ENCODE data around the gene KCTD8.
"Not testable (repeated sequence)": the region's sequence is repeated elsewhere in the genome, so short reads cannot be mapped to it uniquely, and the experiment has no call there.

KCTD8 gene

GRCh38 chr4:44320833-44321232 lies 127.8 kb downstream of the KCTD8 start:
- DNase-seq = no peak

- DNase-seq = no peak
Measured at GRCh38 chr4:44319129-44319528, 129.5 kb downstream of the KCTD8 start.

GRCh38 chr4:44313702-44314101 lies 134.9 kb downstream of the KCTD8 start:
- no peak for DNase-seq

- DNase-seq = no peak
Measured at GRCh38 chr4:44287505-44287904, 161.1 kb downstream of the KCTD8 start.

- no peak for DNase-seq
Measured at GRCh38 chr4:44279469-44279868, 169.1 kb downstream of the KCTD8 start.

GRCh38 chr4:44279066-44279465 lies 169.5 kb downstream of the KCTD8 start:
- no peak for DNase-seq

GRCh38 chr4:44257461-44257860 lies 191.1 kb downstream of the KCTD8 start:
- DNase-seq = no peak

GRCh38 chr4:44256414-44256813 lies 192.2 kb downstream of the KCTD8 start:
- no peak for DNase-seq

- DNase-seq = no peak
Measured at GRCh38 chr4:44237643-44238042, 211.0 kb downstream of the KCTD8 start.

GRCh38 chr4:44235897-44236296 lies 212.7 kb downstream of the KCTD8 start:
- no peak for DNase-seq

- DNase-seq = no peak
Measured at GRCh38 chr4:44232262-44232661, 216.3 kb downstream of the KCTD8 start.

GRCh38 chr4:44231006-44231405 lies 217.6 kb downstream of the KCTD8 start:
- DNase-seq = no peak

- DNase-seq = no peak
Measured at GRCh38 chr4:44228326-44228725, 220.3 kb downstream of the KCTD8 start.

- no peak for DNase-seq
Measured at GRCh38 chr4:44221407-44221806, 227.2 kb downstream of the KCTD8 start.

- no peak for DNase-seq
Measured at GRCh38 chr4:44210750-44211149, 237.9 kb downstream of the KCTD8 start.

GRCh38 chr4:44196796-44197195 lies 251.8 kb downstream of the KCTD8 start:
- DNase-seq = no peak

GRCh38 chr4:44194365-44194764 lies 254.2 kb downstream of the KCTD8 start:
- DNase-seq = no peak

GRCh38 chr4:44186850-44187246 lies 261.8 kb downstream of the KCTD8 start:
- DNase-seq = no peak

GRCh38 chr4:44186096-44186849 lies 262.3 kb downstream of the KCTD8 start:
- no peak for DNase-seq

- DNase-seq = not testable (repeated sequence)
Measured at GRCh38 chr4:44181491-44182349, 266.9 kb downstream of the KCTD8 start.

GRCh38 chr4:44167766-44168165 lies 280.8 kb downstream of the KCTD8 start:
- DNase-seq = not testable (repeated sequence)

- no peak for DNase-seq
Measured at GRCh38 chr4:44165938-44166337, 282.7 kb downstream of the KCTD8 start.

- DNase-seq = no peak
Measured at GRCh38 chr4:44162538-44163270, 285.9 kb downstream of the KCTD8 start.

All from fibroblast of skin of right biceps (primary cell).